K562 (cell line): ENCODE measurements around the gene BBC3. TPM values are rescaled to one million over a fixed set of nuclear protein-coding genes. Genes with fewer than 3 reads are reported as not detected.

Source experiments
- ARNT ChIP-seq, 2 experiments: fragments of 450-650 bp; IDR thresholded peaks; 2 replicates each; pipeline ENCODE4 v1.6.1; 2016; ENCODE audit warnings: mild to moderate bottlenecking in 1 of 2
- CBFA2T3 ChIP-seq: fragments of 450-650 bp; IDR thresholded peaks from 2 replicates; pipeline ENCODE4 v1.6.1; 2017
- CBX8 ChIP-seq: fragments of 200-600 bp; sonication (generic); IDR thresholded peaks from 2 replicates; pipeline ENCODE4 v1.6.1; 2012; ENCODE audit warnings: borderline replicate concordance, mixed run types, low read depth, mild to moderate bottlenecking, moderate library complexity, mixed read lengths, low read length, control low read depth, inconsistent platforms; ENCODE audit not compliant: poor library complexity, severe bottlenecking; ENCODE audit errors: extremely low read depth
- ETV5 ChIP-seq: sonication (generic); formaldehyde crosslinking; IDR thresholded peaks from 2 replicates; pipeline ENCODE4 v1.4.0; 2020; ENCODE audit warnings: low read depth, mild to moderate bottlenecking, missing genetic modification reagents
- TAL1 ChIP-seq: fragments of 450-650 bp; IDR thresholded peaks from 2 replicates; pipeline ENCODE4 v1.6.1; 2016; ENCODE audit warnings: mild to moderate bottlenecking
- ZBTB11 ChIP-seq, 3 experiments: fragments of 200-800 bp in 1 of 3; fragments of 250-450 bp in 1 of 3; fragments of 450-650 bp in 1 of 3; sonication (Bioruptor Pico) in 1 of 3; sonication (Bioruptor generic) in 1 of 3; formaldehyde crosslinking in 1 of 3; IDR thresholded peaks; 2 replicates each; pipeline versions ENCODE4 v1.6.1 to v1.8.0; 2016 to 2022; ENCODE audit warnings: mild to moderate bottlenecking in 2 of 3, missing genetic modification characterization in 2 of 3, missing compliant biosample characterization in 1 of 3, moderate library complexity in 1 of 3
- ZNF232 ChIP-seq: sonication (generic); formaldehyde crosslinking; IDR thresholded peaks from 2 replicates; pipeline ENCODE4 v1.8.0; 2022; ENCODE audit warnings: mild to moderate bottlenecking, missing genetic modification reagents
- polyA plus RNA-seq, 8 experiments: library from polyadenylated mRNA; depleted of rRNA in 4 of 8; stranded (reverse) in 5 of 8; unstranded in 3 of 8; fragments of >200 nt; fragmentation: Nextera tagmentation in 2 of 8; fragmentation: Illumina TruSeq in 1 of 8; extraction: Ambion mirVana in 2 of 8; extraction: Trizol in 1 of 8; gene quantifications; 2 replicates each; pipeline versions ENCODE4 v1.2.1 to v1.2.3, GENCODE V29; 2011 to 2014; ENCODE audit warnings: inconsistent platforms in 1 of 8, missing spikeins in 1 of 8
- total RNA-seq, 7 experiments: library from RNA; depleted of rRNA in 6 of 7; stranded (reverse); fragments of >200 nt in 6 of 7; fragmentation: Illumina TruSeq in 2 of 7; extraction: Trizol in 2 of 7; gene quantifications; 2 replicates each; pipeline versions ENCODE4 v1.2.1 to v1.2.3, GENCODE V29; 2011 to 2021; ENCODE audit warnings: low replicate concordance in 1 of 7
- TF ChIP-seq, protein P1 (sequence below): fragments of 150-350 bp; conservative IDR thresholded peaks from 2 replicates; pipeline ENCODE4 v1.6.1; 2014; ENCODE audit warnings: low read length
- TF ChIP-seq, protein P2 (sequence below), 2 experiments: fragments of 200-800 bp in 1 of 2; sonication (Bioruptor generic) in 1 of 2; sonication (generic) in 1 of 2; formaldehyde crosslinking in 1 of 2; IDR thresholded peaks in 1 of 2; conservative IDR thresholded peaks in 1 of 2; 2 replicates each; pipeline versions ENCODE4 v1.5.0 to v1.6.1; 2016 to 2020; ENCODE audit warnings: missing compliant biosample characterization in 1 of 2, missing genetic modification characterization in 1 of 2, missing genetic modification reagents in 1 of 2
- TF ChIP-seq, protein P3 (sequence below): sonication (generic); formaldehyde crosslinking; IDR thresholded peaks from 2 replicates; pipeline ENCODE4 v1.8.0; 2022; ENCODE audit warnings: mild to moderate bottlenecking, low read depth, missing genetic modification reagents
- TF ChIP-seq, protein P4 (sequence below): fragments of 450-650 bp; formaldehyde crosslinking; IDR thresholded peaks from 2 replicates; pipeline ENCODE4 v1.4.0; 2020; ENCODE audit warnings: mild to moderate bottlenecking, moderate library complexity
- TF ChIP-seq, protein P5 (sequence below): sonication (generic); IDR thresholded peaks from 2 replicates; pipeline ENCODE4 v1.6.1; 2016

BBC3 gene
- total and polyA plus RNA-seq, 9 of the 15 experiments (the other 6 are each of a cell fraction or from before 2014, with no cell fraction given): 0.15 to 30.7 (median 4.8) TPM

DNA sequence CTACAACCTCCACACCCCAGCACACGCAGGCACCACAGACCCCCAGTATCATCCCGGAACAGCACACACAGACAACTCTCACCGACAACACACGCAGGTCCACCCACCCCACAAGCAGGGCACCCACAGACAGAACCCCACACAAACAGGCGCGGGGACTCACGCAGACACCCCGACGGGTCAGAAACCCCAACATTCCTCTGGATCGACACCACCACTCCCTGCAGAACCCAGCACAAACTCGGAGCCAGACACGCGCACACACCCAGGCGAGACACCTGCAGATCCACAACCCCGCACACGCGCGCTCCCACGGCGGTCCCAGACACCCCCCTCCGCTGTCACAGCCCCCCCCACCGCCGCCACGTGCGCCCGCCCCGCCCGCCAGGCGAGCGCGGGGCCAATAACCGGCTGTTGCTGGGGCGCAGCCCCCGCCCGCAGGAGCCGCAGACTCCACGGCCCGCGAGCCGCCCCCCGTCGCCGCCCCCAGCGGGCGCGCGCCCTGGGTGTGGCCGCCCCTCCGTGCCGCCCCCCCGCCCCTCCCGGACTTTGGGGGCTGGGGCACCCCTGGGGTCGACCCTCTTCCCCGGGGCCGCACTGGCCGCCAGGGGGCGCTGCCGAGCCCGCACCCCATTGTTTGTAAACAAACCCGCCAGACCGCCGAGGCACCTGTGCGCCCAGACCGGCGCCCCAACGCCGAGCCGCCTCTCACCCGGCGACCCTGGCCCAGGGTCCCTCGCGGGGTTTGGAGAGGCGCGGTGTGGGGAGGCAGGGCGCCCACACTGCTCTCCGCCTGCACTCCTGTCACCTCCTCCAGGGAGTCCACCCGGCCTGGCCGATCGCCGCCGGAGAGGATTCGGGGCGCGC is 712 bp downstream of the BBC3 start (continued):
- TF ChIP-seq ZBTB11 (CRISPR knock-in tag; IDR thresholded peaks at IDR 0.05) (no peak), ARNT (IDR thresholded peaks at IDR 0.05) (peak in 1 of 2 experiments; percentile 38; a peak in 1 of 4 replicates), CBX8 (no peak), ZNF232 (no peak), CBFA2T3 (0 out of 2 replicates have a peak, but pooled peaks have one; percentile 4), ETV5 (CRISPR knock-in tag) (no peak; the same call in 1 of the 2 replicates), TAL1 (0 out of 2 replicates have a peak, but pooled peaks have one; percentile 6)
- TF ChIP-seq, protein P1, sequence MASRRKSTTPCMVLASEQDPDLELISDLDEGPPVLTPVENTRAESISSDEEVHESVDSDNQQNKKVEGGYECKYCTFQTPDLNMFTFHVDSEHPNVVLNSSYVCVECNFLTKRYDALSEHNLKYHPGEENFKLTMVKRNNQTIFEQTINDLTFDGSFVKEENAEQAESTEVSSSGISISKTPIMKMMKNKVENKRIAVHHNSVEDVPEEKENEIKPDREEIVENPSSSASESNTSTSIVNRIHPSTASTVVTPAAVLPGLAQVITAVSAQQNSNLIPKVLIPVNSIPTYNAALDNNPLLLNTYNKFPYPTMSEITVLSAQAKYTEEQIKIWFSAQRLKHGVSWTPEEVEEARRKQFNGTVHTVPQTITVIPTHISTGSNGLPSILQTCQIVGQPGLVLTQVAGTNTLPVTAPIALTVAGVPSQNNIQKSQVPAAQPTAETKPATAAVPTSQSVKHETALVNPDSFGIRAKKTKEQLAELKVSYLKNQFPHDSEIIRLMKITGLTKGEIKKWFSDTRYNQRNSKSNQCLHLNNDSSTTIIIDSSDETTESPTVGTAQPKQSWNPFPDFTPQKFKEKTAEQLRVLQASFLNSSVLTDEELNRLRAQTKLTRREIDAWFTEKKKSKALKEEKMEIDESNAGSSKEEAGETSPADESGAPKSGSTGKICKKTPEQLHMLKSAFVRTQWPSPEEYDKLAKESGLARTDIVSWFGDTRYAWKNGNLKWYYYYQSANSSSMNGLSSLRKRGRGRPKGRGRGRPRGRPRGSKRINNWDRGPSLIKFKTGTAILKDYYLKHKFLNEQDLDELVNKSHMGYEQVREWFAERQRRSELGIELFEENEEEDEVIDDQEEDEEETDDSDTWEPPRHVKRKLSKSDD: no peak
- TF ChIP-seq, protein P2, sequence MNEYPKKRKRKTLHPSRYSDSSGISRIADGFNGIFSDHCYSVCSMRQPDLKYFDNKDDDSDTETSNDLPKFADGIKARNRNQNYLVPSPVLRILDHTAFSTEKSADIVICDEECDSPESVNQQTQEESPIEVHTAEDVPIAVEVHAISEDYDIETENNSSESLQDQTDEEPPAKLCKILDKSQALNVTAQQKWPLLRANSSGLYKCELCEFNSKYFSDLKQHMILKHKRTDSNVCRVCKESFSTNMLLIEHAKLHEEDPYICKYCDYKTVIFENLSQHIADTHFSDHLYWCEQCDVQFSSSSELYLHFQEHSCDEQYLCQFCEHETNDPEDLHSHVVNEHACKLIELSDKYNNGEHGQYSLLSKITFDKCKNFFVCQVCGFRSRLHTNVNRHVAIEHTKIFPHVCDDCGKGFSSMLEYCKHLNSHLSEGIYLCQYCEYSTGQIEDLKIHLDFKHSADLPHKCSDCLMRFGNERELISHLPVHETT (CRISPR knock-in tag; conservative IDR thresholded peaks at IDR 0.05 in 1 of 2, IDR thresholded peaks at IDR 0.05 in 1 of 2): peak in 1 of 2 experiments; percentile 46; a peak in 3 of 4 replicates
- TF ChIP-seq, protein P3, sequence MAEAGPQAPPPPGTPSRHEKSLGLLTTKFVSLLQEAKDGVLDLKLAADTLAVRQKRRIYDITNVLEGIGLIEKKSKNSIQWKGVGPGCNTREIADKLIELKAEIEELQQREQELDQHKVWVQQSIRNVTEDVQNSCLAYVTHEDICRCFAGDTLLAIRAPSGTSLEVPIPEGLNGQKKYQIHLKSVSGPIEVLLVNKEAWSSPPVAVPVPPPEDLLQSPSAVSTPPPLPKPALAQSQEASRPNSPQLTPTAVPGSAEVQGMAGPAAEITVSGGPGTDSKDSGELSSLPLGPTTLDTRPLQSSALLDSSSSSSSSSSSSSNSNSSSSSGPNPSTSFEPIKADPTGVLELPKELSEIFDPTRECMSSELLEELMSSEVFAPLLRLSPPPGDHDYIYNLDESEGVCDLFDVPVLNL (CRISPR knock-in tag): no peak
- TF ChIP-seq, protein P4, sequence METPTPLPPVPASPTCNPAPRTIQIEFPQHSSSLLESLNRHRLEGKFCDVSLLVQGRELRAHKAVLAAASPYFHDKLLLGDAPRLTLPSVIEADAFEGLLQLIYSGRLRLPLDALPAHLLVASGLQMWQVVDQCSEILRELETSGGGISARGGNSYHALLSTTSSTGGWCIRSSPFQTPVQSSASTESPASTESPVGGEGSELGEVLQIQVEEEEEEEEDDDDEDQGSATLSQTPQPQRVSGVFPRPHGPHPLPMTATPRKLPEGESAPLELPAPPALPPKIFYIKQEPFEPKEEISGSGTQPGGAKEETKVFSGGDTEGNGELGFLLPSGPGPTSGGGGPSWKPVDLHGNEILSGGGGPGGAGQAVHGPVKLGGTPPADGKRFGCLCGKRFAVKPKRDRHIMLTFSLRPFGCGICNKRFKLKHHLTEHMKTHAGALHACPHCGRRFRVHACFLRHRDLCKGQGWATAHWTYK (CRISPR knock-in tag): no peak; the same call in 1 of the 2 replicates
- TF ChIP-seq, protein P5, sequence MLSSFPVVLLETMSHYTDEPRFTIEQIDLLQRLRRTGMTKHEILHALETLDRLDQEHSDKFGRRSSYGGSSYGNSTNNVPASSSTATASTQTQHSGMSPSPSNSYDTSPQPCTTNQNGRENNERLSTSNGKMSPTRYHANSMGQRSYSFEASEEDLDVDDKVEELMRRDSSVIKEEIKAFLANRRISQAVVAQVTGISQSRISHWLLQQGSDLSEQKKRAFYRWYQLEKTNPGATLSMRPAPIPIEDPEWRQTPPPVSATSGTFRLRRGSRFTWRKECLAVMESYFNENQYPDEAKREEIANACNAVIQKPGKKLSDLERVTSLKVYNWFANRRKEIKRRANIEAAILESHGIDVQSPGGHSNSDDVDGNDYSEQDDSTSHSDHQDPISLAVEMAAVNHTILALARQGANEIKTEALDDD: no peak
